Bronchial epithelial cell (primary cell): ENCODE measurements around the gene MYADM. TPM values are rescaled to one million over a fixed set of nuclear protein-coding genes. Genes with fewer than 3 reads are reported as not detected.

Source experiments
- DNase-seq: peaks from one replicate; pipeline ENCODE4 v3.0.0-alpha.2; 2010; ENCODE audit warnings: low read depth
- FAIRE-seq: peaks from 2 replicates; lab custom pipeline; 2011; peaks lifted over from hg19 to GRCh38; lab: Jason Lieb, UNC
- H3K27me3 ChIP-seq: 2 replicates; pipeline ENCODE4 v1.5.1; 2011; ENCODE audit warnings: low read length; ENCODE audit not compliant: control insufficient read depth, insufficient read depth
- H3K36me3 ChIP-seq: 2 replicates; pipeline ENCODE4 v1.5.1; 2011; ENCODE audit warnings: low read length; ENCODE audit not compliant: control insufficient read depth, insufficient read depth
- H3K4me3 ChIP-seq: 2 replicates; pipeline ENCODE4 v1.5.1; 2011; ENCODE audit warnings: mild to moderate bottlenecking, low read depth, low read length, control low read depth
- CTCF ChIP-seq: IDR thresholded peaks from 2 replicates; pipeline ENCODE4 v1.5.1; 2011; ENCODE audit warnings: mild to moderate bottlenecking, moderate library complexity, low read length, control low read depth, inconsistent platforms; ENCODE audit not compliant: insufficient read depth, severe bottlenecking
- total RNA-seq: library from RNA; depleted of rRNA; stranded (reverse); fragments of >200 nt; gene quantifications from 2 replicates; pipeline ENCODE4 v1.2.1, GENCODE V29; 2014

Gene MYADM
- total RNA-seq, 1 donor from 2014 or later = 1.3 TPM

- peaks cover 2% of the 10 kb centered on the region for H3K27me3 ChIP-seq
- FAIRE-seq = no peak
- no peak for DNase-seq
- no peaks in the 10 kb centered on the region for H3K36me3 ChIP-seq
- TF ChIP-seq CTCF = no peak
- H3K4me3 ChIP-seq = no peak overlapping the region
Observed at GRCh38 chr19:53900191-53900860, 32.6 kb downstream of the MYADM start.

- FAIRE-seq (peak; percentile 7), DNase-seq (peak; percentile 52)
- Histone ChIP-seq H3K27me3 (peaks cover 13% of the 10 kb centered on the region), H3K4me3 (no peak overlapping the region), H3K36me3 (no peaks in the 10 kb centered on the region)
- TF ChIP-seq CTCF = no peak
Observed at GRCh38 chr19:53903055-53903680, 35.5 kb downstream of the MYADM start.

- TF ChIP-seq CTCF = no peak
- H3K4me3 ChIP-seq = no peak overlapping the region
- peaks cover 21% of the 10 kb centered on the region for H3K27me3 ChIP-seq
- DNase-seq = peak; percentile 25
- H3K36me3 ChIP-seq = no peaks in the 10 kb centered on the region
- peak; percentile 32 for FAIRE-seq
Observed at GRCh38 chr19:53904909-53905308, 37.2 kb downstream of the MYADM start.

GRCh38 chr19:53905787-53906186 lies 38.1 kb downstream of the MYADM start:
- Histone ChIP-seq H3K36me3 (no peaks in the 10 kb centered on the region), H3K4me3 (no peak overlapping the region), H3K27me3 (peaks cover 25% of the 10 kb centered on the region)
- no peak for DNase-seq
- TF ChIP-seq CTCF = no peak
- FAIRE-seq = no peak

- TF ChIP-seq CTCF = peak; percentile 92
- Histone ChIP-seq H3K4me3 (no peak overlapping the region), H3K36me3 (no peaks in the 10 kb centered on the region), H3K27me3 (peaks cover 26% of the 10 kb centered on the region)
- FAIRE-seq (no peak), DNase-seq (no peak)
Observed at GRCh38 chr19:53906211-53907192, 38.8 kb downstream of the MYADM start.
